PFSK-1 (cell line): ENCODE measurements around the gene NR2E1.

Experiments
- POLR2AphosphoS5 ChIP-seq: IDR thresholded peaks from 2 replicates; pipeline ENCODE4 v1.6.1; 2012; ENCODE audit warnings: low read depth, mild to moderate bottlenecking, control low read depth, low read length, moderate library complexity
- SIN3A ChIP-seq: IDR thresholded peaks from 2 replicates; pipeline ENCODE4 v1.6.1; 2012; ENCODE audit warnings: mild to moderate bottlenecking, low read length, moderate library complexity, borderline replicate concordance; ENCODE audit not compliant: insufficient read depth

GRCh38 chr6:108157981-108158525, 7.8 kb upstream of the NR2E1 start:
- no peak for TF ChIP-seq POLR2AphosphoS5
- TF ChIP-seq SIN3A, result no peak
